Measurements from ENCODE around the gene HMGN4. TPM values are rescaled to one million over a fixed set of nuclear protein-coding genes. Genes with fewer than 3 reads are reported as not detected.

The HMGN4 gene
- total RNA-seq, 2 donors from 2014 or later = 53.5 to 83.0 TPM

DNA sequence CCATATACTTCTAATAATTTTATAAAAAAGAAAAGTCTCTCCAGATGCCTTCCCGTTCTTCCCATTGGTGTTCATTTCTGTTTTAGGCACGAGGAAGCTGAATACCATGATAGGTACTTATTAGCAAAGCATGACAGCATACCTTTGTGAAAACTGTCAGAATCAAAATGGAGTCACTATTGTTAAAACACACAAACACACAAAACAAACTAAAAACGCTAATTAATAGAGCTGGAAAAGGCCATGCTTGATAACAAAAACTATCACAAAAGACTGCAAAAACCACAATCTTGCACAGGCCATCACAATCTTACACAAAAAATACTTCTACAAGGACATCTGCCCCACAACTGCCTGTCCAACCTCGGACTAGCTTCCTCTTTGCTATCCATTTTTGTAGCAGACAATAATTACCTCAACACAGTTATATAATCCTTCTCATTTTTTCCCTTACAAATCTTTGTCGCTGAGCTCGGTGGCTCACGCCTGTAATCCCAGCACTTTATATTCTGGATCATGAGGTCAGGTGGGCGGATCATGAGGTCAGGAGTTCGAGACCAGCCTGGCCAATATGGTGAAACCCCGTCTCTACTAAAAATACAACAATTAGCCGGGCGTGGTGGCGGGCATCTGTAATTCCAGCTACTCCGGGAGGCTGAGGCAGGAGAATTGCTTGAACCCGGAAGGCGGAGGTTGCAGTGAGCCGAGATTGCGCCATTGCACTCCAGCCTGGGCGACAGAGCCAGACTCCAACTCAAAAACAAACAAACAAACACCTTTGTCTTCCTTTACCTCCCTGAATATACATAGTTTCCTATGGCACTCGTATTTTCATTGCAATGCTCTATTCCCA lies 55.3 kb downstream of the HMGN4 start:
- Histone ChIP-seq H3K9me3 (no peaks in the 10 kb centered on the region), H3K4me1 (replicated peaks) (peaks cover 7% of the 10 kb centered on the region), H3K27ac (no peak overlapping the region), H3K4me3 (no peak overlapping the region), H3K27me3 (replicated peaks; ENCODE audit: insufficient read depth) (no peaks in the 10 kb centered on the region), H3K36me3 (no peaks in the 10 kb centered on the region)
- 36% methylated on average over 20 of the region's 20 CpGs for WGBS
- TF ChIP-seq POLR2A (IDR thresholded peaks at IDR 0.05) = no peak
- no peak for DNase-seq (ENCODE audit: low spot score)
- intact Hi-C loops (cut with DNase I) = loop anchor here (2.0 kb wide), 1 partner anchor 251 kb away; no protein-coding TSS in a partner anchor

DNA sequence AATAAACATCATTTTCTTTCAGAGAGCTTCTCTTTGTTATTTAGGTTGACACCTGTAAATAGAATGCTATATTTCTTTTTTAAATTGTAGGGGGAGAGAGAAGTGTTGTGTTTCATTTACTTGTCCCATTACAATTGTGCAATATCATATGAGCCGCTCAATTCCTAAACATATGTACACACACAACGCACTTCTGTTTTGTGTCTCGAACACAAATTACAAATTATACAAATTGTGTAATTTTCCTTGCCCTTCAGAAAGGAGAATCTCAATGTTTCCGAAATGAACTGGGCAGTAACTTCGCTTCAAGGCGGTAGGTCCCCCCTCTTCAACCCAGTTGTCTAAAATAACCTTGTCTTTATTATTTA lies 55.9 kb downstream of the HMGN4 start:
- intact Hi-C loops (cut with DNase I) = loop anchor here (2.0 kb wide), 1 partner anchor 251 kb away; no protein-coding TSS in a partner anchor
- WGBS = 33% methylated on average over 6 of the region's 6 CpGs
- no peak for DNase-seq (ENCODE audit: low spot score)
- TF ChIP-seq POLR2A (IDR thresholded peaks at IDR 0.05) (no peak), POLR2AphosphoS5 (IDR thresholded peaks at IDR 0.05) (no peak)
- TF ChIP-seq, protein P1, sequence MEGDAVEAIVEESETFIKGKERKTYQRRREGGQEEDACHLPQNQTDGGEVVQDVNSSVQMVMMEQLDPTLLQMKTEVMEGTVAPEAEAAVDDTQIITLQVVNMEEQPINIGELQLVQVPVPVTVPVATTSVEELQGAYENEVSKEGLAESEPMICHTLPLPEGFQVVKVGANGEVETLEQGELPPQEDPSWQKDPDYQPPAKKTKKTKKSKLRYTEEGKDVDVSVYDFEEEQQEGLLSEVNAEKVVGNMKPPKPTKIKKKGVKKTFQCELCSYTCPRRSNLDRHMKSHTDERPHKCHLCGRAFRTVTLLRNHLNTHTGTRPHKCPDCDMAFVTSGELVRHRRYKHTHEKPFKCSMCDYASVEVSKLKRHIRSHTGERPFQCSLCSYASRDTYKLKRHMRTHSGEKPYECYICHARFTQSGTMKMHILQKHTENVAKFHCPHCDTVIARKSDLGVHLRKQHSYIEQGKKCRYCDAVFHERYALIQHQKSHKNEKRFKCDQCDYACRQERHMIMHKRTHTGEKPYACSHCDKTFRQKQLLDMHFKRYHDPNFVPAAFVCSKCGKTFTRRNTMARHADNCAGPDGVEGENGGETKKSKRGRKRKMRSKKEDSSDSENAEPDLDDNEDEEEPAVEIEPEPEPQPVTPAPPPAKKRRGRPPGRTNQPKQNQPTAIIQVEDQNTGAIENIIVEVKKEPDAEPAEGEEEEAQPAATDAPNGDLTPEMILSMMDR (IDR thresholded peaks at IDR 0.05) = no peak
- Histone ChIP-seq H3K27ac (no peak overlapping the region), H3K27me3 (replicated peaks; ENCODE audit: insufficient read depth) (no peaks in the 10 kb centered on the region), H3K9me3 (no peaks in the 10 kb centered on the region), H3K36me3 (no peaks in the 10 kb centered on the region), H3K4me1 (replicated peaks) (peaks cover 7% of the 10 kb centered on the region), H3K4me3 (no peak overlapping the region)

- H3K4me1 ChIP-seq (replicated peaks) = peaks cover 7% of the 10 kb centered on the region
- H3K9me3 ChIP-seq = no peaks in the 10 kb centered on the region
- intact Hi-C loops (cut with DNase I) = loop anchor here (2.0 kb wide), 1 partner anchor 252 kb away; no protein-coding TSS in a partner anchor
- H3K27me3 ChIP-seq (replicated peaks; ENCODE audit: insufficient read depth) = no peaks in the 10 kb centered on the region
- no peak for DNase-seq (ENCODE audit: low spot score)
- TF ChIP-seq POLR2AphosphoS5 (IDR thresholded peaks at IDR 0.05) (no peak), POLR2A (IDR thresholded peaks at IDR 0.05) (no peak)
- TF ChIP-seq, protein P1 (IDR thresholded peaks at IDR 0.05) = no peak
- no peaks in the 10 kb centered on the region for H3K36me3 ChIP-seq
- H3K4me3 ChIP-seq = peak overlapping the region in 1 of 2 donors; percentile 93
- H3K27ac ChIP-seq = peak overlapping the region; percentile 84 to 86
- WGBS = 23% methylated on average over 23 of the region's 23 CpGs
Measured at GRCh38 chr6:26594730-26595632, 56.8 kb downstream of the HMGN4 start.

GRCh38 chr6:26595669-26596269 lies 57.6 kb downstream of the HMGN4 start:
- peak overlapping the region; percentile 77 to 93 for H3K4me3 ChIP-seq
- under 1% methylated on average over 39 of the region's 39 CpGs for WGBS
- peaks cover 7% of the 10 kb centered on the region for H3K4me1 ChIP-seq (replicated peaks)
- TF ChIP-seq POLR2A (IDR thresholded peaks at IDR 0.05) (no peak), POLR2AphosphoS5 (IDR thresholded peaks at IDR 0.05) (peak; percentile 80)
- TF ChIP-seq, protein P1 (IDR thresholded peaks at IDR 0.05) = peak; percentile 89 to 94 (median 92)
- intact Hi-C loops (cut with DNase I) = loop anchor here (2.0 kb wide), 1 partner anchor 253 kb away; no protein-coding TSS in a partner anchor
- no peaks in the 10 kb centered on the region for H3K27me3 ChIP-seq (replicated peaks; ENCODE audit: insufficient read depth)
- no peaks in the 10 kb centered on the region for H3K9me3 ChIP-seq
- H3K27ac ChIP-seq = peak overlapping the region; percentile 84 to 86
- DNase-seq (ENCODE audit: low spot score) = peak; percentile 93
- H3K36me3 ChIP-seq = no peaks in the 10 kb centered on the region

Small RNA genes lying within 50 kb of the gene (small RNA-seq; reads per million reads assigned to genes)
- 0 reads per million in 2 donors for gene RNU6-502P

Other genes starting within 250 kb of the HMGN4 start
- gene BTN3A2, start 173.2 kb upstream of the HMGN4 start, total RNA-seq = 10 to 100 TPM; 15.9 to 35.9 TPM
- gene BTN2A2, start 155.3 kb upstream of the HMGN4 start, total RNA-seq = 10 to 100 TPM in 1 of 2 donors, 1 to 10 TPM in 1; 8.7 to 19.8 TPM
- 10 to 100 TPM; 15.6 to 15.9 TPM for gene BTN3A1, start 136.1 kb upstream of the HMGN4 start, total RNA-seq
- gene BTN3A3, start 97.9 kb upstream of the HMGN4 start, total RNA-seq = 10 to 100 TPM; 12.2 to 12.4 TPM
- gene BTN2A1, start 80.4 kb upstream of the HMGN4 start, total RNA-seq = 10 to 100 TPM; 11.5 to 24.1 TPM
- gene BTN1A1, start 38.1 kb upstream of the HMGN4 start, total RNA-seq = under 1 TPM in 1 of 2 donors, not detected in 1; 0.23 TPM
- 10 to 100 TPM; 15.7 to 19.7 TPM for gene ABT1, start 58.6 kb downstream of the HMGN4 start, total RNA-seq
- 10 to 100 TPM; 25.2 to 31.7 TPM for gene ZNF322, start 121.4 kb downstream of the HMGN4 start, total RNA-seq

All from prostate gland (tissue), 2 donors.